Astrocyte of the cerebellum (primary cell): ENCODE measurements around the gene NIM1K.

Experiments used
- DNase-seq: peaks from one replicate; pipeline ENCODE4 v3.0.0-alpha.2; 2011; ENCODE audit warnings: low read depth
- H3K4me3 ChIP-seq: 2 replicates; pipeline ENCODE4 v1.5.1; 2011; ENCODE audit warnings: mild to moderate bottlenecking, low read depth, low read length, moderate library complexity
- CTCF ChIP-seq: IDR thresholded peaks from 2 replicates; pipeline ENCODE4 v1.5.1; 2012; ENCODE audit warnings: low read length, low read depth, moderate library complexity, mild to moderate bottlenecking; ENCODE audit errors: missing control alignments
- in situ Hi-C: cut with HindIII; loops from 2 replicates; pipeline ENCODE4 v1.10.0; 2017; ENCODE audit warnings: low sequenced_read_pairs

The NIM1K gene

GRCh38 chr5:43209060-43209459 lies 17.0 kb downstream of the NIM1K start:
- no peak for DNase-seq
- no peak overlapping the region for H3K4me3 ChIP-seq
- in situ Hi-C loops: no loop called here
- TF ChIP-seq CTCF: no peak

- in situ Hi-C loops: no loop called here
Observed at GRCh38 chr5:43209833-43210232, 17.8 kb downstream of the NIM1K start.

GRCh38 chr5:43210570-43210969 lies 18.5 kb downstream of the NIM1K start:
- no peak for TF ChIP-seq CTCF
- no peak overlapping the region for H3K4me3 ChIP-seq
- in situ Hi-C loops: no loop called here
- no peak for DNase-seq

More at GRCh38 chr5:43209833-43210232, 17.8 kb downstream of the NIM1K start:
- no peak overlapping the region for H3K4me3 ChIP-seq
- no peak for TF ChIP-seq CTCF
- no peak for DNase-seq

GRCh38 chr5:43213951-43214350 lies 21.9 kb downstream of the NIM1K start:
- no peak for DNase-seq
- in situ Hi-C loops: no loop called here
- no peak overlapping the region for H3K4me3 ChIP-seq
- TF ChIP-seq CTCF: no peak

- in situ Hi-C loops: no loop called here
- no peak for DNase-seq
- TF ChIP-seq CTCF: no peak
Observed at GRCh38 chr5:43215073-43215631, 23.1 kb downstream of the NIM1K start.

GRCh38 chr5:43216941-43217340 lies 24.9 kb downstream of the NIM1K start:
- TF ChIP-seq CTCF: no peak
- in situ Hi-C loops: no loop called here

More at GRCh38 chr5:43215073-43215631, 23.1 kb downstream of the NIM1K start:
- H3K4me3 ChIP-seq: no peak overlapping the region

More at GRCh38 chr5:43216941-43217340, 24.9 kb downstream of the NIM1K start:
- DNase-seq: no peak
- no peak overlapping the region for H3K4me3 ChIP-seq
